ENCODE measurements around the gene SDK1.
A peak's percentile ranks its signal among the peaks of the same experiment; 100 is the strongest.

The SDK1 gene

DNA sequence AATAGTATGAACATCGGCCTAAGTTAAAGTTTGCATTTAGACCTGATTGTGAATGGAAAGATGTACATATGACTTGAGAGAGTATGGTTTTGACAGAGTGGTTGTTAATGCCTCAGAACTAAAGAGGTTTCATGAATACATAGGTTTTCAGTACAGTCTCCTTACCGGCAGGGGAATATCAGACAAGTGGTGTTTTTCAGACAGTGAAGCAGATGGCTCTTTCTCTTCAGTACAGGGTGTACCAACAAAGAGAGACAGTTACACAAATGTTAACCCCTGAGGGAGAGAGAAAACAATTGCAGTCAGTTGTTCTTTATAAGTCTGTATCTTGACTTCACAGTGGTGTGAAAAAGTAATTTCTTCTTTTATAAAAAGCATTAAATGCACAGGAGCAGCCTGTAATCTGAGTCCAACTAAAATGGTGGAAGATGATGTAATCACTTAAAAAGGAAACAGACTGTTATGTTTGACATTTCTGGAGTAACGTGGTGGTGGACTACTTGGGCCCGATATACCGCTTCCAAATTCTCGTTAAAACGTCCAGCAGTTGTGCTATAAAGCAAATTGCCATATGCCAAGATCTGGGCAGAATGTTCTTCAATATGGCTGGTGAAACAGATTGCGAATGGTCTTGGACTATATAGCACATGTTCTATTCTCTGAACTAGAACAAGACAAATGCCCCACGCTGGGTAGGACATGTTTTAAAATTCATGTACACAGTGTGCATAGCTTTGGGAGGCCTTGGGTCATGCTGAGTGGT lies 69.2 kb downstream of the SDK1 start:
- Histone ChIP-seq H3K9me3 (ENCODE audit: severe bottlenecking) (no peaks in the 10 kb centered on the region), H3K27me3 (ENCODE audit: insufficient read depth, low read depth, severe bottlenecking) (no peaks in the 10 kb centered on the region), H3K4me3 (ENCODE audit: low read depth, low read length) (no peak overlapping the region), H3K27ac (no peak overlapping the region), H3K36me3 (no peaks in the 10 kb centered on the region)
- no peak for DNase-seq
- TF ChIP-seq, protein P1, sequence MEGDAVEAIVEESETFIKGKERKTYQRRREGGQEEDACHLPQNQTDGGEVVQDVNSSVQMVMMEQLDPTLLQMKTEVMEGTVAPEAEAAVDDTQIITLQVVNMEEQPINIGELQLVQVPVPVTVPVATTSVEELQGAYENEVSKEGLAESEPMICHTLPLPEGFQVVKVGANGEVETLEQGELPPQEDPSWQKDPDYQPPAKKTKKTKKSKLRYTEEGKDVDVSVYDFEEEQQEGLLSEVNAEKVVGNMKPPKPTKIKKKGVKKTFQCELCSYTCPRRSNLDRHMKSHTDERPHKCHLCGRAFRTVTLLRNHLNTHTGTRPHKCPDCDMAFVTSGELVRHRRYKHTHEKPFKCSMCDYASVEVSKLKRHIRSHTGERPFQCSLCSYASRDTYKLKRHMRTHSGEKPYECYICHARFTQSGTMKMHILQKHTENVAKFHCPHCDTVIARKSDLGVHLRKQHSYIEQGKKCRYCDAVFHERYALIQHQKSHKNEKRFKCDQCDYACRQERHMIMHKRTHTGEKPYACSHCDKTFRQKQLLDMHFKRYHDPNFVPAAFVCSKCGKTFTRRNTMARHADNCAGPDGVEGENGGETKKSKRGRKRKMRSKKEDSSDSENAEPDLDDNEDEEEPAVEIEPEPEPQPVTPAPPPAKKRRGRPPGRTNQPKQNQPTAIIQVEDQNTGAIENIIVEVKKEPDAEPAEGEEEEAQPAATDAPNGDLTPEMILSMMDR (IDR thresholded peaks at IDR 0.05; ENCODE audit: low read depth, low read length) = no peak

DNA sequence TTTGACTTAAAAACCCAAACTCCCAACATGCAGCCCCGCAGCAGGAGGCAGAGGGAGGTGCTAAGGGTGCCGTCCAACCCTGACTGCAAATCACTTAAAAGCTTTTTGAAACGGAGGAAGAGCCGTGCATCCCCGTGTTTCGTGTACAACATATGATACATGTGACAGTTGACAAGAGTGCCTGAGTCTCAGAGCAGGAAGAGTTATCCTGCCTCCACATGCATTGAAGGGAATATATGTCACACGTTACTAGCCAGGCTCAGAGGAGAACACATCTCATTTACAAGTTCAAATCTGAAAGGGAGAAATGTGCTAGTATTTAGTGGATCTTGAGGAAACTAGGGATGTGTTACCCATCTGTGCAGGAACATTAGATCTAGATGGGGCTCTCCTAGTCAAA lies 69.9 kb downstream of the SDK1 start:
- Histone ChIP-seq H3K36me3 (no peaks in the 10 kb centered on the region), H3K27ac (no peak overlapping the region), H3K27me3 (ENCODE audit: insufficient read depth, low read depth, severe bottlenecking) (no peaks in the 10 kb centered on the region), H3K9me3 (ENCODE audit: severe bottlenecking) (no peaks in the 10 kb centered on the region), H3K4me3 (ENCODE audit: low read depth, low read length) (no peak overlapping the region)
- DNase-seq = no peak
- TF ChIP-seq, protein P1 (IDR thresholded peaks at IDR 0.05; ENCODE audit: low read depth, low read length) = no peak

DNA sequence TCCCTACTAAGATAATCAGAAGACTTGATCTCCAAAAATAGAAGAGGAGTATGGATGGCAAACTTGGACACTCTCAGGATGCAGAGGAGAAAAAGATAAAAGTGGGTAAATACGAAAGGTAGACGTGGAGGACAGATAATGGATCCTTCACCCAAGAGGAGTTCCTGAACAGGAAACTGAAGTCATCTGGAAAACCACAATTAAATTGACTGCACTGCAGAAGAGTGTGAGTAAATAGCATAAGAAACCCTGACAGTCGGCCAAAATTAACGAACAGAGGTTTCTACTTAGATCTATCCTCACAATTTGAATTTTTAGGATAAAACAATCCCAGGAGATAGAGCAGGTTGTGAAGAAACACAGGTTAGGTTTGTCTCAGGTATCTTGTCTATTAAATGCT lies 70.5 kb downstream of the SDK1 start:
- Histone ChIP-seq H3K9me3 (ENCODE audit: severe bottlenecking) (no peaks in the 10 kb centered on the region), H3K4me3 (ENCODE audit: low read depth, low read length) (no peak overlapping the region), H3K27ac (no peak overlapping the region), H3K36me3 (no peaks in the 10 kb centered on the region), H3K27me3 (ENCODE audit: insufficient read depth, low read depth, severe bottlenecking) (no peaks in the 10 kb centered on the region)
- no peak for DNase-seq
- TF ChIP-seq, protein P1 (IDR thresholded peaks at IDR 0.05; ENCODE audit: low read depth, low read length) = no peak

DNA sequence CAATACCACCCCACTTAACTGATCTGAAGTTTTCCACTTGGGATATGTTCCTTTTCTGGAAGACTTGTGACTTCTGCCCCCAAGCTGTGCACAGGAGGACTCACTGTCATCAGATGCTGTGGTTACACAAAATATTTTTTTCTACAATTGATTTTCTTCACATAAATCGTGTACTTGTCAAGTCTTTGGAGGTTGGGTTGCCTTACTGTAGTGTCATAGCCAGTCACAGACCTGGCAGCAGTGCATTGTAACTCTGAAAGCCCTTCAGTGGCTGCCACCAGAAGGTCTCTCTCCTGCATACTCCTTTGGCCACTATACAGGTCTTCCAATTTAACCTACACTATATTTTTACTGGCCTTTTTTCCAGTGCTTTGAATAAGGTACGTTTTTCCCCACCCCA lies 73.2 kb downstream of the SDK1 start:
- TF ChIP-seq, protein P1 (IDR thresholded peaks at IDR 0.05; ENCODE audit: low read depth, low read length) = no peak
- H3K9me3 ChIP-seq (ENCODE audit: severe bottlenecking) = no peaks in the 10 kb centered on the region
- H3K36me3 ChIP-seq = no peaks in the 10 kb centered on the region
- no peak overlapping the region for H3K4me3 ChIP-seq (ENCODE audit: low read depth, low read length)
- no peak overlapping the region for H3K27ac ChIP-seq
- H3K27me3 ChIP-seq (ENCODE audit: insufficient read depth, low read depth, severe bottlenecking) = no peaks in the 10 kb centered on the region
- DNase-seq = no peak

DNA sequence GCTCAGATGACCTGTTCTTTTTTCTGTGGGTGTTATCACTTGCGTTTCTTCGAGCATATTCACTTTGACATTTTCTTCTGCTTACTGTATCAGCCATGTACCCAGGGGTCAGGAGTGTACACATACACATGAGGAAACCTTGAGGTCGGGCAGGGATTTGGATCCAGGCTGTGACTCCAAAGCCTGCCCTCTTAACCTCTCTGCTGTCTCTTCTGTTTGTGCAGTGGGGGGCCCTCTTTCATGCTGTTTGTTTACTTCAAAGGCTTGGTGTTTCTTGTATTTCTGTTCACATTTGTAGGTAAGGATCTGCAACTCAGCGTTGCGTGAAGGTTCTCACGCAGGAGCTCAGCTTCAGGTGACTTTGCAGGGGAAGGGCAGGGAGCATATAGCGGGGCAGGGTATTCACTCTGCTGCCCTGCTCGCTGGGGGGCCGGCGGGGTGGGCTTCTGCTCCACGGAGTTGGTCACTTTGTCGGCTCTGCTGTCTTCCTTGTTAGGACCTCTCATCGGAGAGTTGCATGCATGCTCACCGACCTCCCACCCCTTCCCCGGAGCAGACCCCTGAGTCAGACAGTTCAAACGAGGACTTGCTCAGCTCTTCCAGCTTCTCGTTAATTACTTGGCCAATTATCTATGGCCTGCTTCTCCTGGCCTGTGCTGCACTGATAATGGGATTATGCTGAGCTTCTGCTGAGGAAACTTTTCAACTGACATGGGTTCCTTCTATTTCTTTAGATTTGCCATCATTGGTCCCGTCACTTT lies 77.5 kb downstream of the SDK1 start:
- H3K4me3 ChIP-seq (ENCODE audit: low read depth, low read length) = peak overlapping the region; percentile 25
- DNase-seq = peak; percentile 38
- H3K36me3 ChIP-seq = no peaks in the 10 kb centered on the region
- H3K27ac ChIP-seq = peak overlapping the region; percentile 41; the same call in 1 of the 2 replicates
- H3K27me3 ChIP-seq (ENCODE audit: insufficient read depth, low read depth, severe bottlenecking) = no peaks in the 10 kb centered on the region
- no peaks in the 10 kb centered on the region for H3K9me3 ChIP-seq (ENCODE audit: severe bottlenecking)
- TF ChIP-seq, protein P1 (IDR thresholded peaks at IDR 0.05; ENCODE audit: low read depth, low read length) = no peak
